ENCODE results near the gene PHIP.
"Not testable (repeated sequence)": the region's sequence is repeated elsewhere in the genome, so short reads cannot be mapped to it uniquely, and the experiment has no call there.

PHIP gene

GRCh38 chr6:78916411-78916810 is 161.6 kb downstream of the PHIP start:
- DNase-seq: no peak

GRCh38 chr6:78911218-78911940 is 166.7 kb downstream of the PHIP start:
- no peak for DNase-seq

DNA sequence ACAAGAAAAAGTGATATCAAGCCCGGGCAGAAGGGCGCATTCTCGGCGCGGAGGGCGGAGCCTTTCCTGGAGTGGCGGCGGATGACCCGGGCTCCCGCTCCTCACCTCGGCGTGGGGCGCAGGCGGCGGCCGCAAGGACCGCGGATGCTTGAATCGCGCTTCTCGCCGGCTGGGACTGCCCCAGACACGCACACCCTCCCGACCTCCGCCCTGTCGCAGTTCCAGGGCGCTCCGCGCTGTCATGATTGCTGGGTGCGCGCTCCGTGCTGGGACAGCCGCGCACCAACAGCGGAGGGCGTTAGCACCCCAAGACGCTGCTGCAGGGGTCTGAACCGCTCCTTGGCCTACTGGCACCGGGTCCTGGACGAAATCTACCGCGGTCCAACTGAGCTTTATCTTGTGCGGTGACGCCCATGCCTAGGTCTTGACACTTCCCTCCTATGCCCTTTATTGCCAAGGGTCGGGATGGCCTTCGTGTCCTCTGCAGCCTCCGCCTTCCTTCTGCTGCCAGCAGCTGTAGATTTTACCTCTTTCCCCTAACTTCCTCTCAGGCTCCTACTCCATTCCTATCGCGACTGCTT is 167.4 kb downstream of the PHIP start:
- no peak for DNase-seq

- no peak for DNase-seq
Observed at GRCh38 chr6:78910010-78910409, 168.0 kb downstream of the PHIP start.

DNA sequence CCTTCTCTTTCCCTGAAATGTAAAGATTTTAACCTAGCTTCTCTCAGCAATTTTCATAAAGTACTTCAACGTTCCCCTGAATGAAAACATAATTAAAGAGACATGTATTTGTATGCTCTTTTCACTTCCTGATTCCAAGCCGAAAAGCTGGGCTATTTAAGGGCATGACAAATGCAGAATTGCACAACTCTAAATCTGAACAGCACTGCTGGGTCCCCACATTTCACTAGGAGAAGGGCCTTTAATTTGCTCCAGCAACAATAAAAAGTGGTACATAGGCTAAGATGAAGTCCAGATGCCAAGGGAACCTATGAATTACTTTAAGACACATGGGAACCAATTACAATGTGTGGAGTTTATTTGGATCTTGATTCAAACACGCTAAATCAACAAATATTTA is 168.7 kb downstream of the PHIP start:
- DNase-seq: no peak

GRCh38 chr6:78908621-78909020 is 169.4 kb downstream of the PHIP start:
- no peak for DNase-seq

- no peak for DNase-seq
Observed at GRCh38 chr6:78896227-78896626, 181.8 kb downstream of the PHIP start.

DNA sequence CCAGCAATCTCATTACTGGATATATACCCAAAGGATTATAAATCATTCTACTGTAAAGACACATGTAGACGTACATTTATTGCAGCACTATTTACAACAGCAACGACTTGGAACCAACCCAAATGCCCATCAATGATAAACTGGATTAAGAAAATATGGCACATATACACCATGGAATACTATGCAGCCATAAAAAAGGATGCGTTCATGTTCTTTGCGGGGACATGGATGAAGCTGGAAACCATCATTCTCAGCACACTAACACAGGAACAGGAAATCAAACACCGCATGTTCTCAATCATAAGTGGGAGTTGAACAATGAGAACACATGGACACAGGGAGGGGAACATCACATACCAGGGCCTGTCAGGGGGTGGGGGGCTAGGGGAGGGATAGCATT is 188.2 kb downstream of the PHIP start:
- not testable (repeated sequence) for DNase-seq
